GM19351 (cell line): ENCODE measurements around the gene CDH16.
"Not testable (repeated sequence)": the region's sequence is repeated elsewhere in the genome, so short reads cannot be mapped to it uniquely, and the experiment has no call there.

Experiments used
- ATAC-seq: cut with Tn5 transposase; IDR thresholded peaks from one replicate; pipeline ENCODE4 v1.9.1; 2021; ENCODE audit warnings: mild to moderate bottlenecking, moderate library complexity; ENCODE audit not compliant: unreplicated experiment

The CDH16 gene

GRCh38 chr16:66874079-66874775, 44.5 kb downstream of the CDH16 start:
- no peak for ATAC-seq

GRCh38 chr16:66873685-66874055, 45.0 kb downstream of the CDH16 start:
- no peak for ATAC-seq

- ATAC-seq, result peak; percentile 78
These were observed 45.6 kb downstream of the CDH16 start for GRCh38 chr16:66872943-66873684.

GRCh38 chr16:66872559-66872942, 46.1 kb downstream of the CDH16 start:
- no peak for ATAC-seq

- ATAC-seq, result no peak
These were observed 46.8 kb downstream of the CDH16 start for GRCh38 chr16:66871840-66872239.

- ATAC-seq, result not testable (repeated sequence)
These were observed 47.3 kb downstream of the CDH16 start for GRCh38 chr16:66871363-66871762.

GRCh38 chr16:66869424-66869823, 49.3 kb downstream of the CDH16 start:
- no peak for ATAC-seq

GRCh38 chr16:66863707-66864106, 55.0 kb downstream of the CDH16 start:
- no peak for ATAC-seq

GRCh38 chr16:66862023-66862520, 56.6 kb downstream of the CDH16 start:
- no peak for ATAC-seq

GRCh38 chr16:66859397-66860068, 59.2 kb downstream of the CDH16 start:
- ATAC-seq, result no peak

- no peak for ATAC-seq
These were observed 59.8 kb downstream of the CDH16 start for GRCh38 chr16:66858740-66859396.
